Stimulated activated CD8-positive, alpha-beta memory T cell treated with anti-CD3 and anti-CD28 coated beads, Interleukin-12 subunit alpha, Interleukin-12 subunit beta, amount 100 ng/mL, for 24 hours (primary cell): ENCODE results near the gene EML4.

Source experiments
- DNase-seq: peaks from one replicate; pipeline ENCODE4 v3.0.0-alpha.2; 2020; ENCODE audit errors: extremely low read depth

The EML4 gene

DNA sequence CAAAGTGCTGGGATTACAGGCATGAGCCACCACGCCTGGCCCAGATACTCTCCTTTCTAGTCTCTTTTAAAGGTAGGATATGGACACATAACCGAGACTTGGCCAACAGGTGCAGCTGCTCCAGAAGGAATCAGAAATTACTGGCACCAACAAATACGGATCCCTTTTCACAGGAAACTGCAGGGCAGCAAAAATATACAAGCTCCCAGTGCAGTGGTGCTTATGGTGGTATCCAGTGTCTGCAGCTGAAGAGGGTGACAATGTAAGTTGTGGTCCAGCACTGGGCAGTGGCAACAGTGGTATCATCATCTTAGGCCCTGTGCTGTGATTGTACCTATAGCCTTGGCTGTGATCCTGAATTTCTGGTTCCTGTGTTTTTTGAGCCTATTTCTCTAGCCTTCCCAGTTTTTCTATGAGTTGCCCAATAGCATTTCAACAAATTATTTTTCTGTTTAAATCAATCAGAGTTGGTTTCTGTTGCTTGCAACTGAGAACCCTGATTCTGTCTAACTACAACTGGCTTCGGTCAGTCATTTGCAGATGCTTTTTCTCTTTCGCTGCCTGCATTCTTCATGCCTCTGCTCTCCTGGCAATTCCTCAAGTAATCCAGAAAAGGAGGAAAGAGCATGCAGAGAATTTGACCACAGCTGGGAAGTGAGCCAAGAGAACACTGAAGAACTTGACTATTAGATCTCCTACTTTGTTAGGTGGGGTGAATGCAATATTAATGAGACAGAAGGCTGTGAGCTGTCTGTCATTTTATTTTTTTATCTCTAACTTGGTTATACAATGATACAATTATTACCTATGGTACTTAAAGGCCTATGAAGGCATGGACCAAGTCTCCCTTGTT is 30.8 kb upstream of the EML4 start:
- no peak for DNase-seq

DNA sequence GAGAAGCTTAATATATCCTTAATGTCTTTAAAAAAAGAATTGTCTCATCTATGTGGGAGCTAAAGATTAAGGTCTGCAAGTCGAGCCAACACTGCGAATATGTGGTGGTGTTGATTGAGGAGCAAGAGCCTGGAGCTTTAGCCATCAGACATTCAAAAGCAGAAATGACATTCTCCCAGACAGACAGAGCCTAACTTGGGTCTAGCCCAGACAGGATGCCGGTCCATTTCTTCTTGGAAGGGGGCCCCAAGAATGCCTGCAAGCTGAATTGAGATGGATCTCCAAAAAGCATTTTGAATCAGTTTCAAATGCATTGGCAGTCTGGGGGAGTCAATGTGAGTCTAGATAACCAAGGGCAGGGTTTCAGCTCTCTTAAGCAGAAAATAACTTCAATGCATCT is 30.1 kb upstream of the EML4 start:
- no peak for DNase-seq

GRCh38 chr2:42140496-42140895 is 28.7 kb upstream of the EML4 start:
- DNase-seq: no peak

GRCh38 chr2:42141687-42142546 is 27.2 kb upstream of the EML4 start:
- DNase-seq: no peak

DNA sequence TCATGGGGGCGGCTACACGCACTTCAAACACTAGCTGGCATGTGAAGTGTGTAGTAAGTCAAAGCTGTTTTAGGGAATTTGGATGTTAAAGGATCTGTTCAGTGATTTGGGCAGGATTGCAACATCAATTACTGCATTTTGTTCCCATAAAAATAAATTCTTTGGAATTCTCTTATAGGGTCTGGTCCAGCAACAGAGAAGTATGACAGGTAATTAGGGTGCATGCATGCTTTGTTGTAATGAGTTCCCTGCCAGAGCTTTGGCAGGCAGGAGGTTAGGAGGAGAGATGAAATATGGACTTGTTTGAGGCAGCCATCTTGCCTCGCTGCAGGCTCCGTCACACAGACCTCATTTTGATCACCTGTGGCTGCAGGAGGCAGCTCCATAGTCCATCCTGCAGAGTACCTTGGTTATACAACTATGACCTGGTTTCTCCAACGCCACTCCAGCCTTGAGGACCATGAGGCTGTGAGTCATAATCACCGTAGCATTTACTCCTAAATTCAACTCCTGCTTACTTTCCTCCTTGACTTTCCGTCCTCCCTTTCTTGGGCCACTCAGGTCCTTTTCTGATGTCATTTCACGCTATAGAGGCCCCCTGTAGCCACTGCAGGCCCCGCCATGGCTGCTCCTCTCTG is 26.5 kb upstream of the EML4 start:
- no peak for DNase-seq

- no peak for DNase-seq
Measured at GRCh38 chr2:42147641-42148274, 21.4 kb upstream of the EML4 start.

GRCh38 chr2:42150159-42150558 is 19.0 kb upstream of the EML4 start:
- no peak for DNase-seq

- no peak for DNase-seq
Measured at GRCh38 chr2:42153944-42154581, 15.1 kb upstream of the EML4 start.

DNA sequence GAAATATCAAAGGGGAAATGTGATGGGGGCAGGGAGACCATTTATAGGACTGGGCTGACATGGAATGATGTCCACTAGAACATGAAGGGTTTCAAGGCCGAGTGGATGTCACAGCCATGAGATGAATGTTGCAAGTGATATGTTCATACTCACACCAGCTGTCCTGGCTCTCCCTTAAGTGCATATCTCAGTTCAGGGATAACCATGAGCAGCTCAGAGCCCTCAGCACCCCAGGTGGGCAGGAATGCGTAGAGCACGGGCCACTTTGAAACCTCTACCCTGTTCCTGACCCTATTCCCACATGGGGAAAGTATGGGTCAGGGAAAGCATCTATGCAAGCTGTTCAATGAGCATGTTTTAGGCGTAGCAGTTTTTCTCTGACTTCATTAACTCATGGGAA is 12.4 kb upstream of the EML4 start:
- DNase-seq: no peak

GRCh38 chr2:42161444-42161843 is 7.7 kb upstream of the EML4 start:
- DNase-seq: no peak

DNA sequence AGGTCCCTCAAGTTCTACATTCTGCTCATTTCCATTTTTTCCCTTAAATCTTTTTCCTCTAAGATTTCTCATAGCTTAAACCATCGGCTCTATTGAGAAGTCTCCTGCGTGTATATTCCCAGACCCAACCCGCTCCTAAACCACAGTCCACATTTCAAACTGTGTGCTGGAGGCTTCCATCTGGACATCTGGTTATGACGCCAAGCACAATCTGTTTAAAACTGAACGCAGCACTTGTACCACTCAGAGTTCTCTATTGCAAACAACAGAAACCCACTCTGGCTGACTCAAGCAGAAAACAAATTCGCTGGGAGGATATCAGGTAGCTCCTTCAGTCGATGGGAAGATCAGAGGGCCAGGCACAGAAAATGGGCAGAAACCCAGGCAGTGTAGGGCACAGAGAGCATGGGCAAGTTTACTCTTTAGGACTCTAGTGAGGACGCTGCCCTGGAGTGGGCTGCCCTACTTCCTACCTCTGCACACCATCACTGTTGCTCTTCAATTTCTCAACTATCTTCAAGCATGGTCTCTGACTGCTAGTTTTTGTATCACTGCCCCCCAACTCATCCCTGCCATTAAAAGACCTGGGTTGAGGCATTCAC is 5.6 kb upstream of the EML4 start:
- DNase-seq: no peak

- no peak for DNase-seq
Measured at GRCh38 chr2:42164046-42164445, 5.1 kb upstream of the EML4 start.

DNA sequence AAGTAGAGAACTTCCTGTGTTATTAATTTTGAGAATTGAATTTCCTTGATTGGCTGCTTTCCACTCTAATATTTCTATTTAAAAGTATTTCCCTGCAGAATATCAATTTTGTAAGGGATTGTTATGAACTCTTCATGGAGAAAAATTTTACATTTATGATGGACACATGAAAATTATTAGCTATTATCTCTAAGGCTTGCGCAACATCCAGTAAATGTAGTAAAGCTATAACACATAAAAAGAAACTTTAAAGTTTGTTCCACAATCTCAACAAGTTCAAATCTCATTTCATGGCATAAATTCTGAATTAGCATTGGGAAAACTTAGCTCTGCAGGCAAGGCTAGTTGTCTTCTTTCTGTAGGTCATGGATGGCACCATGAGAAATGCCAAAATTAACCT is 4.2 kb upstream of the EML4 start:
- no peak for DNase-seq

DNA sequence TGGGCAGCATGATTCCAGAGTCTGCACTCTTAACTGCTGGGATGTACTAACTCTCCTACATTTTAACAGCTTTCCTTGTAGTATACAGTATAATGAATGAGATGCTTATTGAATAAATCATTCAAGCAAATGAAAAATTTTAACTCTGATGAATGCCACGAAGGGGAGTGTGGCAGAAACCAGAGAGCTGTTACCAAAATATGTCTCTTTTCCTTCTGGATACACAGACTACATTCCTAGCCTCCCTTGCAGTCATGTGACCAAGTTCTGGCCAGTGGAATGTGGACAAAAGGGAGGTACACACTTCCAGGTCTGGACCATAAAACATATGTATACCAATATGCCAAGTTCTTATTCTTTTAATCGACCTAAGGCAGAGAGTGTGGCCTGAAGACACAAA is 1.7 kb upstream of the EML4 start:
- no peak for DNase-seq

- no peak for DNase-seq
Measured at GRCh38 chr2:42168459-42169099, 574 bp upstream of the EML4 start.

DNA sequence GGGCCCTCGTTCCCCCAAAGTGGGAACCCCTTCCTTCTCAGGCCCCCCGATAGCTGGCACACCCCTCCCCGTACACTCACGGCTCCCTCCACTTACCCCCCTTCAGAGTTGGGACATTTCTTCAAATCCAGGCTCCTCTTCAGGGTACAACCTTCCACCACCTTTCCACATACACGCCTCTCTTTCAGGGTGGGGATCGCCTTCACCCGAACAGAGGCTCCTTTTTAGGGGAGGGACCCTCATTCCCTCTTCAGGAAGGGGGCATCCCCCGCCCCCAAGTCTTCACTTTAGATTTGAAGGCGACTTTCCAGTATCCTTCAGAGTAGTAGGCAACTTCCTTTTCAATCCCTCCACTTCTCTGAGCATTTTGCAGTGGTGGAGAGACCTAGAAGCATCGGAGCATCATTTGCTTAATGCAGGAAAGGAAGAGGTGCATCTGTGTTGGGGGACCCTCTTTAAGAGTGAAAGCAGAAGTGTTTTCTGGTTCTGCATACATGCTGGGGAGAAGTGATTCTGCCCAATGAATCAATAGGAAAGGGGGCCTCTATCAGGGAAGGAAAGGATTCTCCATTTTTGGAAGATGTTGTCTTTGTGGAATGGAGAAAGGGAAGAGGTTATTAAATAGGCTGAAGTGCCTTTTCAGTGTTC is 845 bp downstream of the EML4 start:
- no peak for DNase-seq

DNA sequence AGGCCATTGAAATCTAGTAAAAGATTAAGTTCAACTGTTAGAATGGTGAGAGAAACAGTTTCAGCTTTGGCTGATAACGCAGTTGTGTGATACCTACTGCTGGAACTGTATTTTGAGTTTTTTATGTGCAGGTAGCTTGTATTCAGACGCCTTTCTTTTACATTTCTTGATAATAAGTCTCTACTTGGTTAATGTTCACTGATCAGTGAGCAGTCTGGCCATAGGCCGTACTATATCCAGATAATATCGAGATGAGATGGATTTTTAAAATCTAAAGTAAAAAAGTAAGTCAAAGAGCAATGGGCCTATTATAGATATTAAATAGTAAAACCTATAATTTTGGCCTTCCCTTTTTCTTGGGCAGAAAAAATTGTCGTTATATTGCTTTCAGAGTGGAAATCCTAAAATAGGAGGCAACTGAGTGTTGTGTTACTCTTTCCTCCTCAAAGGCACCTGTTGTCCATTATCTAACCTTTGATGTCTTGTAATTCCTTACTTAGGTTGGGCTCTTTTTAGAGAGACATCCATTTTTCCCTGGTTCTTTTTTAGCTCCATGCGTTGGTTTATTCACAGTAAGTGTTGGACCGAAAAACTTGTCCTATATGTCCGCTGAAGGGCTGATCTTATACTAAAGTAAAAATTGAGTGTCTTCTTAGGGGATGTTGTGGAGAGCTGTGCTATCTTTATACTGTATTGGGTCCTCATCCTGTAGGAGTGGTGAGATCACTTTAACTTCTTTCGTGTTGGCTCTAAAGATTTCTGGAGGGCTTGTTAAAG is 1.7 kb downstream of the EML4 start:
- no peak for DNase-seq

DNA sequence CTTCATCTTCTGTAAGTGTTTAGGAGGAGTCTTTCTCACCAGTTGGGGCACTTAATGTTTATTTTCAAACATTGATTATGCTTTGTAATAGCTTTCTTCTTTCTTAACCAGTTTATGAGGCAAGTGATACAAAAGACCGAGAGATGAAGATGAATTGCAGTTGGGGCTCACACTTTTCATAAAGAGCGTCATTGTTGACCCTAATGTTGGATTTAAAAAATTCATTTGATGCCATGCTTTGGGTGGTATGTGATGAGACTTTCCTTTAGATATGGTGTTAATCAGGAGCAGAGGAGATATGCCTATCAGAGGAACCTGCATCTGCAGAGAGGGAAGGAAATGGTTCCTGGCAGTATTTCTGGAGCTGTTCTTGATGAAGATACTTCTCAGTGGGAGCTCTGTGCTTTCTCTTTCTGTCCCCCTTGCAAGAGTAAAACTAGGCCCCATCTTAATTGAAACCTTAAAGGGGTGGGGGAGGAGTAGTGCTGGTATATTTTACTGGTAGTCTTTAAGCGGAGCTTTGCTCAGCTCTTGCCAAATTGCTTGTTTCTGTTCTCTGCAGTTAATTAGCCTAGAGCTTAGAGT is 2.3 kb downstream of the EML4 start:
- DNase-seq: no peak

DNA sequence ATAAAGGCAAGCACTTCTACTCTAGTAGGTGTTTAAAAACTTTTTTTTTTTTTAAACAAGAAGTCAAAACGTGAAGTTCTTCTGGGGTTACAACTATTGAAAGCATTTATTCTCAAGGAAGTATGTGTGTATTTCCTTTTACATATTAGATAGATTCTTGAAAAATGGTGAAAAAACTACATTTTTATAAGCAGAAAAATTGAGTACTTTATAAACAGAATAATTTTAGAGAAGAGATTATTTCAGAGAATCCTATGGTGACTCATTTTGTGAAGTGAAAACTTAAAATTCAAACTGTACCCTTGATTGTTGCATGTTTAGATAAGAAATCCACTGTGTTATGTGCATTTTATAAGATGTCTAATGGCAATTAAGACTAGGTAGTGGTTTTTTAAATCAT is 2.9 kb downstream of the EML4 start:
- no peak for DNase-seq
